GM18951 (cell line): ENCODE measurements around the gene TMEM50B.
"Not testable (repeated sequence)": the region's sequence is repeated elsewhere in the genome, so short reads cannot be mapped to it uniquely, and the experiment has no call there.

ENCODE experiments used
- POLR2A ChIP-seq: IDR thresholded peaks from 4 replicates; pipeline ENCODE4 v1.6.1; 2011; ENCODE audit warnings: mild to moderate bottlenecking; ENCODE audit not compliant: insufficient read length, insufficient read depth; ENCODE audit errors: extremely low read depth
- in situ Hi-C: fragments of 300-500 bp; cut with MboI; formaldehyde crosslinking; loops from one replicate; pipeline ENCODE4 v1.12.0; 2022; ENCODE audit warnings: low sequenced_read_pairs, mixed read lengths, inconsistent platforms; ENCODE audit not compliant: unreplicated experiment

TMEM50B gene

DNA sequence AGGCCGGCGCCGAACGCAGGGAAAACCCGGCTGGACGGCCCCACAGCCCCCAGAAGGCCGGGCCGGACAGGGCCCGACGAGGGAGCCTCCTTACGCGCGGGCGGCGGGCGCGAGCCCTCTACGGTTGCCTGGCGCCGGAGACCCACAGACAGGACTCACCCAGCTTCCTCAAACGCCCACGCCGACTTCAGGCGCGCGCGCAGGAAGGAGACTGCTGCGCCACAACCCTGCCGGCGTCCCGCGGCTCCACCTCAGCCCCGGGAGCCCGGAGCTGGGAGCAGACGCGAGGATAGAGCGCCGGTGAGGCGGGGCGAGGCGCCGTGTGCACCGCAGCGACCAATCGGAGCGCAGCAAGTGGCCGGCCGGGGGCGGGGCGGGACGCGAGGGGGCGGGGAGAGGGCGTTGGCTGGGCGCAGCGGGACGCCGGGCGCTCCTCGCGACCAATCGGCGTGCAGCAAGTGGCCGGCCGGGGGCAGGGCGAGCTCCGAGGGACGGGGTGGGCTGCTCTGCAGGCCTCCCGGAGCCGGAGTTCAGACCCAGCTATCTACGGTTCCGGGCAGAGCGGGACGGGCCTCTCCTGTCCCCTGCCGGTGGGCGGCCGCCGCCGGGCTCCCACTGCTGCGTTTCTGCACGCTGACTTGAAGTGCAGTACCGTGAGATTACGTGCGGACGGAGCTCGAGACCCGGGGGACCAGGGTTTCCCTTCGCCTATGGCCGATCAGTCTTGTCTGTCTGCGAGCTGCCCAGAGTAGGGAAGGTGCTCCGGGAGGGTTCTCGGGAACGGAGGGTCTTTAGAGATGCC lies at the start of gene TMEM50B:
Gene TMEM50B (minus strand): TSS at position 296 of the 802 bp plus-strand sequence. CDS start 11,089 bp downstream, outside the sequence.
- TF ChIP-seq POLR2A: peak; percentile 95
- in situ Hi-C loops: no loop called here

DNA sequence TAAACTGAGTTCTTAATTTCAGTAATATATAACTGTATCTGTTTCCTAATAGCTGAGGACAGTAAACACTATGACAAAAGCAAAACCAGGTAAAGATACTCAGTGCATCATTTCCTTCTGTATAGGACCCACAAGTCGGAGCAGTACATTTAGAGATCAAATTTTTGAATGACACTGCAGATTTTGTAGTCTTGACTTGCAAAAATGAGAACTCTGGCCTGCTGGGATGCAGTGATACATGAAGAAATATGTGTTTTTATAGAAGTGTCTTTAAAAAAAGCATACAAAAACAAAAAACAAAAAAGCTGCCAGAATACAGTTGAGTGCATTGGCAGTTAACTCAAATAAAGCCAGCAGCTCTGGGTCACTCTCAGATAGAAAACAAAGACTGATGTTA lies 43.2 kb upstream of the TMEM50B start:
- no peak for TF ChIP-seq POLR2A

DNA sequence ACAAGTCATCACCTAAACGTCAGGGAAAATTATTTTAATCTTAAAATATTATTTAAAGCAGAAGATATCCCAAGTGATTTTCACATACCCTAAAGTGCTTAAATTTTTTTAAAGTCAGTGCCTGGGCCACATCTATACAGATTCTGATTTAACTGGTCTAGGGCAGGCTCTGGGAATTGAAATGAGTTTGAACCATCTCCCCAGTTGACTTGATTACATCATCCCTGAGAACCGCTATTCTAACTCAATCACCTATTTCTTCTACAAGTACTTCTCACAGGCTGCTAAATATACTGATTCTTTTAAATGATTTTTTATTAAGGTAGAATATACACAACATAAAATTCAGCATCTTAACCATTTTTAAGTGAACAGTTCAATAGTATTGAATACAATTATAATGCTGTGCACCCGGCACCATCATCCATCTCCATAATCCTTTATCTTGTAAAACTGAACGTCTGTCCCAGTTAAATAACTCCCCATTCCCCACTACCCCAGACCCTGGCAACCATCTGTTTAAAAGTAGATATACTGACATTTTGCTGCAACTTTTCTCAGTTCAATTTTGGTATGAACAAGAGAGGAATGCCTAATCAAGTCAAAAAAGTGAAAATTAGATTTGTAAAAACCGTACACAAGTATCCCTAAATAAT lies 42.7 kb upstream of the TMEM50B start:
- in situ Hi-C loops: no loop called here
- no peak for TF ChIP-seq POLR2A

More for the DNA sequence above, 43.2 kb upstream of the TMEM50B start:
- in situ Hi-C loops: no loop called here

DNA sequence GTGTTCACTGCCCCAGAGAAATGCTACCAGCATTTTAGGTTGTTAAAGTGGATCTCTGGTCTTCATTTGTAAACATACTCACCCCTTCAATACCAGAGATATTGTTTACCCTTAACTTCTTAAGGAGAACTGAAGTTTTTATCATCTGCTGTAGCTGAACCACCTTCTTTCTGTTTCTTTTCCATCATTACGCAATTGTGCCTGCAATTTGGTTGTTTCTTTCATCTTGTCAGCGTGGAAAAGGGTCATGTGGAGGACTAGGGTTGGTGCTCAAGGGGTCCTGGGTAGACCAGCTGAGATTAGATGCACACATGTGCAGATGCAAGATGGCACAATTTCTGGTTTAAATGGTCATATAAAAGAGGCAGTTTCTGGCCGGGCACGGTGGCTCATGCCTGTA lies 39.1 kb upstream of the TMEM50B start:
- in situ Hi-C loops: no loop called here
- no peak for TF ChIP-seq POLR2A

DNA sequence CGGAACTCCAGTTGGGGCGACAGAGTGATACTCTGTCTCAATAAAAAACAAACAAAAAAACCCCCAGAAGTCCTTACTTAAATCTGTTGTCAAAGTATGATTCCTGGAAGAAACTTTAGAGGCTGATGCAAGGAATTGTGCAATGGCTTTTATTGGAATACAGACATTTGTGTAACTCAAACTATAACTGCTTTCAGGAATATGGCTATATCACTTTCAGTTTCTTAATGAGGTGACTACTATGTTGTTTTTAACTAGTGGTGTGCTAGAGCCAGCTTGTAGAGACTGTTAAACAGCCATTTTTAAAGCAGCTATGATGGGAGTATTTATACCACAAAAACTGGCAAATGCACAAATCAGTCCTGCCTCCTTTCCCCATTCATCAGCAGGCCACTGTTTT lies 34.5 kb upstream of the TMEM50B start:
- in situ Hi-C loops: no loop called here

DNA sequence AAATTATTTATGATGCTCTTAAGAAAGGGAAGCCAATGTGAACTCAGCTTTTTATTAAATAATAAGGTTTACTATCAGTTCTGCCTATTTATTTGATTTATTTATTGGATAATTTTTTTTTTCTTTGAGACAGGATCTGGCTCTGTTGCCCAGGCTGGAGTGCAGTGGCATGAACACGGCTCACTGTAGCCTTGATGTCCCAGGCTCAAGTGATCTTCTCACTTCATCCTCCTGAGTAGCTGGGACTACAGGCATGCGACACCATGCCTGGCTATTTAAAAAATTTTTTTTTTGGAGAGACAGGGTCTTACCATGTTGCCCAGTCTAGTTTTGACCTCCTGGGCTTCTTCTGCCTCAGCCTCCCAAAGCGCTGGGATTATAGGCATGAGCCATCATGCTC lies 32.7 kb upstream of the TMEM50B start:
- TF ChIP-seq POLR2A: no peak
- in situ Hi-C loops: no loop called here

More for the DNA sequence above, 34.5 kb upstream of the TMEM50B start:
- TF ChIP-seq POLR2A: no peak

DNA sequence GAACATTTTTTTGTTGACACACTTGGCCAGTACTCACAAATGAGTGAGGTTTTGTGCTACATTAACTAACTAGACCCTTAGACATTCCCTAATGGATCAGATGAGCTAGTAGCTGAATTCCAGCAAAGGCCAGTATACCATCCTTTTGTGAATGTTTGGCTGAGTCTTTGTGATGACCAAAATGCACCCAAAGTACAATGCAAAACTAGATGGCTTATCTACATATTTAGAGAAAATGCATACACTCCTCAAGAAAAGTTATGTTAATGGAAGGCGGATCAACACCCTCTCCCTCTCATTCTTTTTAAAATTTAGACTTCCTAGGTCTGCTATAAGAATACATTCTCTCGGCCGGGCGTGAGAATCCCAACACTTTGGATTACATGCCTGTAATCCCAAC lies 31.9 kb upstream of the TMEM50B start:
- in situ Hi-C loops: no loop called here
- no peak for TF ChIP-seq POLR2A

DNA sequence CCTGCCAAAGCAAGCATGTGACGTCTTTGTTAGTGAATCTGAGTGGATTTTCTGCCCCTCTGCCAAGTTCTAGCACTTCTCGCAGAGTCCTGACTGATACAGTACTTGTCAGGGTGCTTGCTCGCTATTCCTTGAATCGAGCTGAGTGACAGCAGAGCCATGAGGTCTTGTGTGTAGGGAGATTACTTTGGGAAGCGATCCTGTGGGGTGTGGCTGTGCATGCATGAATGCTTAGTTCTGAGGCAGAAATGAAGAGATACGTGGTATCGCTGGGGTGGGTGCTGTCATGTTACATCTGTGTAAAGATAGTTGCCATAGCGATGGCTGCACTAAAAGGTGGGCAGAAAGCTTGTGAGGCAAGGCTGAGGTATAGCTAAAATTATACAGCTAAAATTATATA lies 31.1 kb upstream of the TMEM50B start:
- in situ Hi-C loops: no loop called here

DNA sequence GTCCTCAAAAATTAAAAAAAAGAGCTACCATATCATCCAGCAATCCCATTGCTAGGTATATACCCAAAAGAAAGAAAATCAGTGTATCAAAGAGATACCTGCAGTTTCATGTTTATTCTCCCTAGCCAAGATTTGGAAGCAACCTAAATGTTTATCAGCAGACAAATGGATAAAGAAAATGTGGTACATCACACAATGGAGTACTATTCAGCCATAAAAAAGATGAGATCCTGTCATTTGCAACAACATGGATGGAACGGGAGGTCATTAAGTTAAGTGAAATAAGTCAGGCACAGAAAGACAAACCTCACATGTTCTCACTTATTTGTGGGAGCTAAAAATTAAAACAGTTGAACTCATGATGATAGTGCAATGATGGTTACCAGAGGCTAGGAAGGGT lies 27.2 kb upstream of the TMEM50B start:
- in situ Hi-C loops: not testable (repeated sequence)

More for the DNA sequence above, 31.1 kb upstream of the TMEM50B start:
- no peak for TF ChIP-seq POLR2A

DNA sequence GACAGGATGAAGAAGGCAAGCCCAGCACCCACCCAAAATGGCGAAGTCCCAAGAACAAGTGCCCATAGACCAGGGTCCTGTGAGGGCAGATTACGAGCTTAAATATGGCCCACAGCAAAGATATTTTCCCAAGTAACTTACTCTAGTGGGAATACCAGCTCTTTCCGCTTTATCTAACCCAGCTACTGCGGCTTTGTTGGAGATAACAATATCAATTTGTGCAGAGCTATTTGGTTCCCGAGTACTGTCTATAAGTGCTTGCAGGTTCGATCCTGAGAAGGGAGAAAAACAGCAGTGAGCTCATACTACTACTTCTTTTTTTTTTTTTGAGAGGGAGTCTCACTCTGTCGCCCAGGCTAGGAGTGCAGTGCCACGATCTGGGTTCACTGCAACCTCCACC lies 26.1 kb upstream of the TMEM50B start:
- in situ Hi-C loops: no loop called here

DNA sequence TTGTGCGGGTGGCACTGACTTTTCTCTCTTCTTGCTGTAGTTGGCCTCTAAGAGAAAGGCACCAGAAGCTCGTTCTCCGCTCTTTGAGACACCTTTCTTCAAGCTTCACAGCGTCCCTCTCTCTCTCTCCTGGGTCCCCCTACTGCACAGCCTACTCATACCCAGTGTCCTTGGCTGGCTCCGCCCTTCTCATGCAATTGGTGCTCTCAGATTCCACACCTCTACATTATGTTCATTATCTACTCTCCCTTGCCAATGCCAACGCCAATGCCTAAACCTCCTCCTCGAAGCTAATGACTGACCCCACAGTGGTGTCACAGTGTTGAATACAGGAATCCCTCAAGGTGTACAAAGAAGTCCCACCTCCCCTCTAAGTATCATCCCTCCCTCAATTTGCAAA lies 16.6 kb upstream of the TMEM50B start:
- in situ Hi-C loops: no loop called here
- no peak for TF ChIP-seq POLR2A

More for the DNA sequence above, 26.1 kb upstream of the TMEM50B start:
- TF ChIP-seq POLR2A: no peak

DNA sequence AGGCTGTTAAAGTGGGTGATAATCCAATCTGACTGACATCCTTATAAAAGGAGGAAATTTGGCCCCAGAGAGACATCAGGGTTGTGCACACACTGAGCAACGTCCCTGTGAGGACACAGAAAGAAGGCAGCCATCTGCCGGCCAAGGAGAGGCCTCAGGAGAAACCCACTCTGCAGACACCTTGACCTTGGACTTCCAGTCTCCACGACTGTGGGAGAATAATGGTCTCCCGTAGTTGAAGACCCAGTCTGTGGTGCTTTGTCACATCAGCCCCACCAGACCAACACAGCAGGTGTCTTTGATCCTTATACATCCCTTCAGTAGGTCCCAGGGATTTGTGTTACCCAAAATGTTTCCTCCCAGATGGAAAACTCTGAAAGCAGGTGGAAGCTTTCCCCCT lies 16.0 kb upstream of the TMEM50B start:
- in situ Hi-C loops: no loop called here
- TF ChIP-seq POLR2A: no peak

DNA sequence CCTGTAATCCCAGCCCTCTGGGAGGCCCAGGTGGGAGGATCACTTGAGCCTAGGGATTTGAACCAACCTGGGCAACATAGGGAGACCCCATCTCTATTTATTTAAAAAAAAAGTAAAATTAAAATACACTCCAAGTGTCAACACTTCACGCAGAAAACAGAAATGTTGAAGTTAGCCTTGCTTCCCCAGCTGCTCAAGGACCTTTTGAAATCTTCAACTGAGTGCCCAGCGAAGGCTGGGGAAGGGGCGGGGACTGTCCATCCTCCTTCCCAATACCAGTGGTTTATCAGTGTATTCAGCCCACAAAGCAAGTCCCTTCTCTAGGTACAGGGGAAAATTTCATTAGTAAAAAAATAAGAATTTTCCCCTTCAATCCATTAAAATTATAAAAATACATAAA lies 14.0 kb upstream of the TMEM50B start:
- in situ Hi-C loops: no loop called here
- TF ChIP-seq POLR2A: no peak

DNA sequence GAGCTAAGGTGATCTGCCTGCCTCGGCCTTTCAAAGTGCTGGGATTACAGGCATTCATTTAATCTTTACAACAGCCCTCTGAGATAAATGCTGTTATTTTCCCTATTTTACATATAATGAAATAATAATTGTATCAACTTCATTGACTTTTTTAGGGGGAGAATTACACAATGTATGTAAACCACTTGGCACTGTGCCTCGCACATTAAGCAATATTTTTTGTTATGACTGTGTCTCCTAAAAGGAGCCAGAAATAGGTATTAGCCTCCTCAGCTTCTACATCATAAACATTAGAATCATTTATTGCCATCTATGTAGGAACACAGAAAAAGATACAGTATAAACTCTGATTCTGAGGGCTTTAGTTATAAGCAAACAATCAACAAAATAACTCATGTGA lies 12.8 kb upstream of the TMEM50B start:
- in situ Hi-C loops: no loop called here
- TF ChIP-seq POLR2A: no peak
